UCSD-AML1 (cell line): ENCODE data around the gene GRID1.
"Not testable (repeated sequence)": the region's sequence is repeated elsewhere in the genome, so short reads cannot be mapped to it uniquely, and the experiment has no call there.

Experiments used
- DNase-seq: peaks from one replicate; lab custom pipeline; 2025; ENCODE audit not compliant: unreplicated experiment; lab: John Stamatoyannopoulos, UW

Gene GRID1

GRCh38 chr10:85976267-85976793, 390.3 kb downstream of the GRID1 start:
- DNase-seq = no peak

GRCh38 chr10:85971494-85971893, 395.1 kb downstream of the GRID1 start:
- DNase-seq = no peak

- no peak for DNase-seq
Measured at GRCh38 chr10:85967594-85967993, 399.0 kb downstream of the GRID1 start.

GRCh38 chr10:85961479-85962067, 405.0 kb downstream of the GRID1 start:
- DNase-seq = no peak

GRCh38 chr10:85961073-85961472, 405.5 kb downstream of the GRID1 start:
- DNase-seq = no peak

GRCh38 chr10:85959239-85959638, 407.4 kb downstream of the GRID1 start:
- no peak for DNase-seq

- DNase-seq = no peak
Measured at GRCh38 chr10:85950921-85951320, 415.7 kb downstream of the GRID1 start.

- DNase-seq = no peak
Measured at GRCh38 chr10:85946713-85947326, 419.8 kb downstream of the GRID1 start.

GRCh38 chr10:85936161-85936560, 430.4 kb downstream of the GRID1 start:
- DNase-seq = no peak

GRCh38 chr10:85934586-85934985, 432.0 kb downstream of the GRID1 start:
- no peak for DNase-seq

- DNase-seq = not testable (repeated sequence)
Measured at GRCh38 chr10:85929993-85930392, 436.6 kb downstream of the GRID1 start.

- no peak for DNase-seq
Measured at GRCh38 chr10:85927952-85928665, 438.5 kb downstream of the GRID1 start.

GRCh38 chr10:85926986-85927385, 439.6 kb downstream of the GRID1 start:
- DNase-seq = no peak

- no peak for DNase-seq
Measured at GRCh38 chr10:85926136-85926535, 440.5 kb downstream of the GRID1 start.

GRCh38 chr10:85925201-85925750, 441.3 kb downstream of the GRID1 start:
- no peak for DNase-seq

GRCh38 chr10:85924382-85925102, 442.1 kb downstream of the GRID1 start:
- no peak for DNase-seq

- no peak for DNase-seq
Measured at GRCh38 chr10:85922356-85923129, 444.1 kb downstream of the GRID1 start.

- no peak for DNase-seq
Measured at GRCh38 chr10:85921789-85922188, 444.8 kb downstream of the GRID1 start.

GRCh38 chr10:85920311-85920710, 446.3 kb downstream of the GRID1 start:
- DNase-seq = no peak

GRCh38 chr10:85919491-85920021, 447.0 kb downstream of the GRID1 start:
- DNase-seq = no peak
